Left ventricle myocardium inferior (tissue), 1 donor: ENCODE data around the gene PIGV. TPM values are rescaled to one million over a fixed set of nuclear protein-coding genes. Genes with fewer than 3 reads are reported as not detected.
A peak's percentile ranks its signal among the peaks of the same experiment; 100 is the strongest.
"Not testable (repeated sequence)": the region's sequence is repeated elsewhere in the genome, so short reads cannot be mapped to it uniquely, and the experiment has no call there.

Experiments used
- DNase-seq: peaks from one replicate; pipeline ENCODE4 v3.0.0-alpha.2; 2020
- H3K27ac ChIP-seq: fragments of 200-600 bp; replicated peaks from 2 replicates; pipeline ENCODE4 v1.8.0; 2021
- H3K27me3 ChIP-seq: fragments of 200-600 bp; 2 replicates; pipeline ENCODE4 v1.8.0; 2021; ENCODE audit warnings: low read depth
- H3K36me3 ChIP-seq: fragments of 200-600 bp; 2 replicates; pipeline ENCODE4 v1.8.0; 2021
- H3K4me1 ChIP-seq: fragments of 200-600 bp; 2 replicates; pipeline ENCODE4 v1.8.0; 2021
- H3K4me3 ChIP-seq: fragments of 200-600 bp; 2 replicates; pipeline ENCODE4 v1.8.0; 2021; ENCODE audit warnings: mild to moderate bottlenecking, moderate library complexity
- H3K9me3 ChIP-seq: fragments of 200-600 bp; replicated peaks from 2 replicates; pipeline ENCODE4 v1.8.0; 2021
- CTCF ChIP-seq: fragments of 200-600 bp; IDR thresholded peaks from 2 replicates; pipeline ENCODE4 v1.8.0; 2021; ENCODE audit warnings: antibody characterized with exemption, mild to moderate bottlenecking, borderline replicate concordance
- intact Hi-C: fragments of 100-400 bp; cut with micrococcal nuclease; formaldehyde crosslinking; loops from one replicate; pipeline ENCODE4 v1.11.0; 2022
- total RNA-seq: library from RNA; stranded (reverse); fragmentation: NEBNext Ultra II Directional; extraction: Animal tissue kit (Norgen Biotek cat#: 25700); gene quantifications from one replicate; pipeline ENCODE4 v1.2.1, GENCODE V29; 2021
- donor health status: DM: no; HTN: yes; CAD: no; lungs with severe emphysema.

PIGV gene
- total RNA-seq, 1 donor from 2014 or later = 5.6 TPM

DNA sequence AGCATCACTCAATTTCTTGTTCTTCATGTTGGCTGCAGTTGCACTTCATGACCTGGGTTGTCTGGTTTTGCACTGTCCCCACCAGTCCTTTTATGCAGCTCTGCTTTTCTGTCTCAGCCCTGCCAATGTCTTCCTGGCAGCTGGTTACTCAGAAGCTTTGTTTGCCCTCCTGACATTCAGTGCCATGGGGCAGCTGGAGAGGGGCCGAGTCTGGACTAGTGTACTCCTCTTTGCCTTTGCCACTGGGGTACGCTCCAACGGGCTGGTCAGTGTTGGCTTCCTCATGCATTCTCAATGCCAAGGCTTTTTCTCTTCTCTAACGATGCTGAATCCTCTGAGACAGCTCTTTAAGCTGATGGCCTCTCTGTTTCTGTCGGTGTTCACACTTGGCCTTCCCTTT is 6.6 kb downstream of the PIGV start:
- peaks cover 61% of the 10 kb centered on the region for H3K4me1 ChIP-seq
- no peak for TF ChIP-seq CTCF
- H3K27me3 ChIP-seq = no peaks in the 10 kb centered on the region
- intact Hi-C loops = no loop called here
- no peak overlapping the region for H3K27ac ChIP-seq
- no peak for DNase-seq
- H3K36me3 ChIP-seq = peaks cover 19% of the 10 kb centered on the region
- no peaks in the 10 kb centered on the region for H3K9me3 ChIP-seq
- no peak overlapping the region for H3K4me3 ChIP-seq

DNA sequence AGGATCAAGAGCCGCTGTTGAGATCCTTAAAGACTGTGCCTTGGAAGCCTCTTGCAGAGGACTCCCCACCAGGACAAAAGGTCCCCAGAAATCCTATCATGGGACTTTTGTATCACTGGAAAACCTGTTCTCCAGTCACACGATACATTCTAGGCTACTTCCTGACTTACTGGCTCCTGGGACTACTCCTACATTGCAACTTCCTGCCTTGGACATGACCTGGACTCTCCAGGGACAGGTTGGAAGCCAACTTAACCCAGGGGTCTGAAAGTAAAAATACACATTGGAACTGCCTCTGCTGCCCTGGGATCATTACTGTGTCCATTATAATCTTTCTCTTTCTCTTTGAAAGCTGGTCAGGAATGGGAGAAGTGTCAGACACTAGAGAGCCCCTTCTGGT is 9.9 kb downstream of the PIGV start:
- Histone ChIP-seq H3K9me3 (no peaks in the 10 kb centered on the region), H3K36me3 (peaks cover 19% of the 10 kb centered on the region), H3K4me1 (peaks cover 64% of the 10 kb centered on the region), H3K27me3 (no peaks in the 10 kb centered on the region), H3K27ac (peak overlapping the region; percentile 95), H3K4me3 (peak overlapping the region; percentile 43)
- no peak for TF ChIP-seq CTCF
- no peak for DNase-seq
- intact Hi-C loops = no loop called here

DNA sequence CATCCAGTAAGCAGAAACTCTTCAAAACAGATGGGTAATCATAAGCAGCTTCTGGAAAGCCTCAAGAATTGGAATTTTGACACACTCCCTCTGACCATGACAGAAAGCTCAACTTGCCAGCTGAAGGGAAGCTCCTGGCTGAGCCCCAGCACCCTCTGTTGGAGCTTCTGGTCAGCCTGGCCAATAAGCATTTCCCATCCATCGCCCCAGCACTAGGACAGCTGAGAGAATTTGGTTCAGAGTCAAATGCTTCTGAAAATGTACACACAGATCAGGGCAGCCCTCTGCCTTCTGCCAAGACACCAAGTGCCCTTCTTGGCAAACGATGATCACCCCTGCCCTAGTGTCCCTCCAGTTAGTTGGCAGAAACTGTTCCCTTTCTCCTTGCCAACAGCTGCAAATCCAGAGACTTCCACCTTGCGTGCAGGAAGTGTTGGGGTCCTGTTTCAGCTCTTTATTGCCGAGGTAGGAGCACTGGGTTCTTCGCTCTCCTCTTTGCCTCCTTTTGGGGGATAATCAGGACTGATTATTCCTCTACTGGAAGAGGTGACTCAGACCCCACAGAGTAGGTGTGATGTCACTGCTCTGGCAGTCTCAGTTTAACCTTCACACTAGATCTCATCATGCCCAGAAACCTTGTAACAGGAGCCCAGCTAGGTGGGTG is 11.9 kb downstream of the PIGV start:
- peak; percentile 78 for DNase-seq
- Histone ChIP-seq H3K9me3 (no peaks in the 10 kb centered on the region), H3K36me3 (peaks cover 7% of the 10 kb centered on the region), H3K27ac (peak overlapping the region; percentile 95), H3K4me3 (peak overlapping the region; percentile 38), H3K27me3 (no peaks in the 10 kb centered on the region), H3K4me1 (peaks cover 65% of the 10 kb centered on the region)
- intact Hi-C loops = no loop called here
- TF ChIP-seq CTCF = no peak

- peaks cover 36% of the 10 kb centered on the region for H3K4me1 ChIP-seq
- DNase-seq, H3K27me3 ChIP-seq, H3K27ac ChIP-seq, H3K9me3 ChIP-seq, H3K36me3 ChIP-seq, H3K4me3 ChIP-seq, intact Hi-C loops: not testable (repeated sequence)
These were observed 16.2 kb downstream of the PIGV start for GRCh38 chr1:26803932-26804331.

DNA sequence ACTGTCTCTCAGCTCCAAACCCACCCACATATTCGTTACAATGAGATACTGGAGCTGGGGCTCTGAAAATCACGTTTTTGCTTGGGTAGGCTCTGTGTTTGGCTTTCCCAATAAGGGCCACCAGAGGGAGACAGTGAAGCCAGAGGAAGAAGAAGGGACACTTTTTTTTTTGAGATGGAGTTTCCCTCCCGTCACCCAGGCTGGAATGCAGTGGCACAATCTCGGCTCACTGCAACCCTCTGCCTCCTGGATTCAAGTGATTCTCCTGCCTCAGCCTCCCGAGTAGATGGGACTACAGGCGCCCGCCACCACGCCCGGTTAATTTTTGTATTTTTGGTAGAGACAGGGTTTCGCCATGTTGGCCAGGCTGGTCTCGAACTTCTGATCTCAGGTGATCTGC is 22.4 kb downstream of the PIGV start:
- H3K27me3 ChIP-seq, H3K36me3 ChIP-seq, H3K4me1 ChIP-seq, intact Hi-C loops, H3K4me3 ChIP-seq, H3K27ac ChIP-seq, H3K9me3 ChIP-seq: not testable (repeated sequence)
- peak; percentile 81 for TF ChIP-seq CTCF
- DNase-seq = peak; percentile 46

DNA sequence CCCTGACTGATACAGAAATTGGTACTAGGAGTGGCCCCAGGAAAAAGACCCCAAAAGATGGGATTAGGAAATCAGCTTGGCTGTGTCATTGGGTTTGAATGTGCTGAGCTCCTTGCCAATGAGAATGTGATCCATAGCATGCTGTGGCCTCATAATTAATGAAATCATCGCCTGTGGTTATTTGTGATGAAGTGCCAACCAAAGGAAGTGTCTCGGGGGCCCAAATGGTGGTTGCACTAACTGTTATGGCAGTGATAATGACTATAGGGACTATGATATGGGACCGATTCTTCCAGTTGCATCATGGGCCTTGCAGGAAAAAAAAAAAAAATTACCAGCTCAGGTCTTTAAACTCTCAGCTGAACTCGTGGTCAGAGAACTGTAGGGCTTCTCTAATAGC is 23.3 kb downstream of the PIGV start:
- Histone ChIP-seq H3K36me3 (no peaks in the 10 kb centered on the region), H3K27me3 (no peaks in the 10 kb centered on the region), H3K27ac (no peak overlapping the region), H3K9me3 (no peaks in the 10 kb centered on the region), H3K4me3 (no peak overlapping the region), H3K4me1 (no peaks in the 10 kb centered on the region)
- intact Hi-C loops = no loop called here
- no peak for DNase-seq
- no peak for TF ChIP-seq CTCF
